Peyer's patch (tissue), 4 donors: ENCODE data around the gene CHSY1. TPM values are rescaled to one million over a fixed set of nuclear protein-coding genes. Genes with fewer than 3 reads are reported as not detected.

Experiments
- DNase-seq, 3 donors: peaks; one replicate each; pipeline ENCODE4 v3.0.0-alpha.2; 2017 to 2019
- H3K27ac ChIP-seq, 4 donors: fragments of 200-600 bp; sonication (generic); one replicate each; pipeline ENCODE4 v1.5.1; 2016 to 2019
- H3K27me3 ChIP-seq, 2 donors: fragments of 200-600 bp; sonication (generic); one replicate each; pipeline ENCODE4 v1.5.1; 2019
- H3K36me3 ChIP-seq, 3 donors: fragments of 200-600 bp; sonication (generic); one replicate each; pipeline ENCODE4 v1.5.1; 2016 to 2019
- H3K4me1 ChIP-seq, 4 donors: fragments of 200-600 bp; sonication (generic); one replicate each; pipeline ENCODE4 v1.5.1; 2016 to 2019
- H3K4me3 ChIP-seq, 4 donors: fragments of 200-600 bp; sonication (generic); 1 replicate in 3 of 4; 2 replicates in 1 of 4; pipeline ENCODE4 v1.5.1; 2016 to 2019; ENCODE audit warnings: mild to moderate bottlenecking in 1 of 4
- H3K9me3 ChIP-seq, 4 donors: fragments of 200-600 bp; sonication (generic); one replicate each; pipeline ENCODE4 v1.5.1; 2016 to 2019; ENCODE audit warnings: mild to moderate bottlenecking in 1 of 4
- CTCF ChIP-seq, 6 experiments: fragments of 450-650 bp in 4 of 6; fragments of 200-600 bp in 2 of 6; sonication (generic) in 1 of 6; IDR thresholded peaks; one replicate each; pipeline ENCODE4 v1.5.1; 2017 to 2019; ENCODE audit warnings: antibody characterized with exemption in 6 of 6, mild to moderate bottlenecking in 3 of 6, moderate library complexity in 1 of 6
- POLR2A ChIP-seq, 2 donors: fragments of 450-650 bp; IDR thresholded peaks; one replicate each; pipeline ENCODE4 v1.5.1; 2017; ENCODE audit warnings: antibody characterized with exemption in 2 of 2, mild to moderate bottlenecking in 2 of 2, moderate library complexity in 2 of 2
- total RNA-seq, 4 donors: library from RNA; depleted of rRNA; stranded (reverse); fragments of >200 nt; gene quantifications; one replicate each; pipeline ENCODE4 v1.1.0, GENCODE V29; 2016

The CHSY1 gene
- total RNA-seq, 4 donors from 2014 or later, result 8.1 to 31.4 (median 9.3) TPM

DNA sequence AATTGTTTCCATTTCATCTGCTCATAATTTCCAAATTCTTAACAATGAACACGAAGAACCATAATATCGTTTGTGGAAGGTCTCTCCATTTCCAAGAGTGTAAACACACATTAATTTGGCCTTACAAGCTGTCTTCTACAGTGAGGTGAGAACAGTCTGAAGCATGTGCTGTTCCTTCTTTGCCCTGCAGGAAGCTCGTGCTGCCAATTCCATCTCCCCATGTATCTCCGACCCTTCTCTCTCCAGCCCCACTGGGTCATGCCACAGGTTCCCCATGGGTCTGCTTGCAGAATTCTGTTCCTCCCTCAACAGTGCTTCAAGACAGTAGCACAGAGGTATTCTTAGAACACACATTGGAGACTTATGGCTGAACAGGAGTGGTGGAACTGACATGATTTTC lies 70.5 kb downstream of the CHSY1 start:
- no peak overlapping the region for H3K4me3 ChIP-seq
- DNase-seq, result no peak
- no peaks in the 10 kb centered on the region for H3K9me3 ChIP-seq
- H3K27me3 ChIP-seq, result no peaks in the 10 kb centered on the region
- H3K27ac ChIP-seq, result no peak overlapping the region
- TF ChIP-seq CTCF (IDR thresholded peaks at IDR 0.05), result no peak
- no peak for TF ChIP-seq POLR2A (IDR thresholded peaks at IDR 0.05)
- no peaks in the 10 kb centered on the region for H3K4me1 ChIP-seq
- peaks cover 0 to 6% (median 0%) of the 10 kb centered on the region in 3 donors for H3K36me3 ChIP-seq

DNA sequence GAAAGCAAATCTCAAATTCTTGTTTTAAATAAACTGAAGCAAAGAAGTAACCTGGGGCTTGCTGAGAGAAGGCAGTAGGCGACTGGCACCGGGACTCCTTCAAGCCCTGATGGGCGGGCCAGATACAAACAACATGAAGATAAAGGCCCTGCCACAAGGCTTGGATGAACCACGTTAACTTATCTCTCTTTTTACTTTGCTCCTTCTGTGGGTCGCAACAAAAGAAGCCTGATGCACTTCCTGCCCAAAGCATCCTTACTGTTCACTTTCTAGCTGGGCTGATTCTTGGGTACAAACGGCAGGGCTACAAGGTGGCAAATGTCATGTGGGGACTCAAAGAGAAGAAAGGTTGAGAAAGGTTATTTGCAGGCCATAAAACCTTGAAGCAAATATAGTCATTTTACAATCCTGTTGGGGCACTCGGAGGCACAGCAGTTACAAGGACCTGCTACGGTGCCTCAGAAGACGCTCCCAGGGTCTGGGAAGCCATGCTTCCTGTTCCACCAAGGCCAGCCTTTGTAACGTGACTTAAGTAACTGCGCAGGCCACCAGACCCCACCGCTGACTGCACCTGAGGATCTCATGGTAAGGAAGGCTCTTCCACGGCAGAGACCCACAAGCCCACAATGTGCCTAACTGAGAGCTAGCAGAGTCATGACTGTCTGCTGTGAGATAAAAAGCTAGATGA lies 71.1 kb downstream of the CHSY1 start:
- Histone ChIP-seq H3K36me3 (peaks cover 0 to 6% (median 0%) of the 10 kb centered on the region in 3 donors), H3K9me3 (no peaks in the 10 kb centered on the region), H3K27ac (no peak overlapping the region), H3K27me3 (no peaks in the 10 kb centered on the region), H3K4me1 (no peaks in the 10 kb centered on the region), H3K4me3 (no peak overlapping the region)
- no peak for TF ChIP-seq CTCF (IDR thresholded peaks at IDR 0.05)
- TF ChIP-seq POLR2A (IDR thresholded peaks at IDR 0.05), result no peak
- no peak for DNase-seq

GRCh38 chr15:101179341-101180153 lies 72.3 kb downstream of the CHSY1 start:
- H3K9me3 ChIP-seq, result no peaks in the 10 kb centered on the region
- H3K4me3 ChIP-seq, result no peak overlapping the region
- DNase-seq, result no peak
- peaks cover 0 to 6% (median 0%) of the 10 kb centered on the region in 3 donors for H3K36me3 ChIP-seq
- no peaks in the 10 kb centered on the region for H3K27me3 ChIP-seq
- H3K4me1 ChIP-seq, result peaks cover 0 to 3% (median 0%) of the 10 kb centered on the region in 4 donors
- TF ChIP-seq CTCF (IDR thresholded peaks at IDR 0.05) (no peak), POLR2A (IDR thresholded peaks at IDR 0.05) (no peak)
- no peak overlapping the region for H3K27ac ChIP-seq

GRCh38 chr15:101178931-101179330 lies 72.9 kb downstream of the CHSY1 start:
- TF ChIP-seq POLR2A (IDR thresholded peaks at IDR 0.05), result no peak
- TF ChIP-seq CTCF (IDR thresholded peaks at IDR 0.05), result no peak
- DNase-seq, result no peak
- no peaks in the 10 kb centered on the region for H3K9me3 ChIP-seq
- peaks cover 0 to 3% (median 0%) of the 10 kb centered on the region in 4 donors for H3K4me1 ChIP-seq
- H3K27me3 ChIP-seq, result no peaks in the 10 kb centered on the region
- H3K27ac ChIP-seq, result no peak overlapping the region
- no peak overlapping the region for H3K4me3 ChIP-seq
- H3K36me3 ChIP-seq, result peaks cover 0 to 6% (median 0%) of the 10 kb centered on the region in 3 donors

GRCh38 chr15:101178479-101178878 lies 73.4 kb downstream of the CHSY1 start:
- Histone ChIP-seq H3K9me3 (no peaks in the 10 kb centered on the region), H3K4me3 (no peak overlapping the region), H3K4me1 (peaks cover 0 to 3% (median 0%) of the 10 kb centered on the region in 4 donors), H3K27me3 (no peaks in the 10 kb centered on the region), H3K36me3 (peaks cover 0 to 6% (median 0%) of the 10 kb centered on the region in 3 donors), H3K27ac (no peak overlapping the region)
- TF ChIP-seq POLR2A (IDR thresholded peaks at IDR 0.05) (no peak), CTCF (IDR thresholded peaks at IDR 0.05) (no peak)
- DNase-seq, result no peak
